Measurements from ENCODE around the gene POU5F1. TPM values are rescaled to one million over a fixed set of nuclear protein-coding genes. Genes with fewer than 3 reads are reported as not detected.
A peak's percentile ranks its signal among the peaks of the same experiment; 100 is the strongest.

The POU5F1 gene
- total and polyA plus RNA-seq, 2 donors from 2014 or later = 7.9 to 19.9 TPM

- no peak for DNase-seq
- TF ChIP-seq CTCF (IDR thresholded peaks at IDR 0.05; ENCODE audit: borderline replicate concordance, extremely low read depth, insufficient read depth) = no peak
- peaks cover 0 to 4% (median 0%) of the 10 kb centered on the region in 3 donors for H3K36me3 ChIP-seq (ENCODE audit: control insufficient read depth in 2 of 3, insufficient read depth in 3 of 3, low read length in 3 of 3)
- no peaks in the 10 kb centered on the region for H3K9me3 ChIP-seq (ENCODE audit: control insufficient read depth in 2 of 3, insufficient read depth in 1 of 3, low read length in 3 of 3)
- H3K9ac ChIP-seq (ENCODE audit: low read length in 3 of 3) = no peak overlapping the region
- H3K4me1 ChIP-seq (ENCODE audit: control insufficient read depth in 2 of 3, insufficient read depth in 2 of 3, low read depth in 1 of 3, low read length in 3 of 3) = peaks cover 0 to 21% (median 0%) of the 10 kb centered on the region in 3 donors
- peak overlapping the region in 1 of 2 donors; percentile 30 for H3K27ac ChIP-seq (ENCODE audit: low read depth in 2 of 2, low read length in 2 of 2)
- intact Hi-C loops (cut with DNase I) = no loop called here
- no peak for FAIRE-seq
- H3K27me3 ChIP-seq (ENCODE audit: control insufficient read depth, insufficient read depth, low read length) = no peaks in the 10 kb centered on the region
- H3K4me3 ChIP-seq (ENCODE audit: low read length in 3 of 3) = peak overlapping the region in 1 of 3 donors; percentile 9
These were observed 7.9 kb upstream of the POU5F1 start for GRCh38 chr6:31178143-31179041.

- no peaks in the 10 kb centered on the region for H3K27me3 ChIP-seq (ENCODE audit: control insufficient read depth, insufficient read depth, low read length)
- FAIRE-seq (no peak), DNase-seq (peak in 1 of 5 donors; percentile 16)
- H3K4me3 ChIP-seq (ENCODE audit: low read length in 3 of 3) = no peak overlapping the region
- peaks cover 0 to 4% (median 0%) of the 10 kb centered on the region in 3 donors for H3K36me3 ChIP-seq (ENCODE audit: control insufficient read depth in 2 of 3, insufficient read depth in 3 of 3, low read length in 3 of 3)
- TF ChIP-seq CTCF (IDR thresholded peaks at IDR 0.05; ENCODE audit: borderline replicate concordance, extremely low read depth, insufficient read depth) = no peak
- H3K9me3 ChIP-seq (ENCODE audit: control insufficient read depth in 2 of 3, insufficient read depth in 1 of 3, low read length in 3 of 3) = no peaks in the 10 kb centered on the region
- no peak overlapping the region for H3K27ac ChIP-seq (ENCODE audit: low read depth in 2 of 2, low read length in 2 of 2)
- H3K4me1 ChIP-seq (ENCODE audit: control insufficient read depth in 2 of 3, insufficient read depth in 2 of 3, low read depth in 1 of 3, low read length in 3 of 3) = peaks cover 0 to 24% (median 0%) of the 10 kb centered on the region in 3 donors
- intact Hi-C loops (cut with DNase I) = no loop called here
- H3K9ac ChIP-seq (ENCODE audit: low read length in 3 of 3) = no peak overlapping the region
These were observed 5.5 kb upstream of the POU5F1 start for GRCh38 chr6:31175971-31176370.

DNA sequence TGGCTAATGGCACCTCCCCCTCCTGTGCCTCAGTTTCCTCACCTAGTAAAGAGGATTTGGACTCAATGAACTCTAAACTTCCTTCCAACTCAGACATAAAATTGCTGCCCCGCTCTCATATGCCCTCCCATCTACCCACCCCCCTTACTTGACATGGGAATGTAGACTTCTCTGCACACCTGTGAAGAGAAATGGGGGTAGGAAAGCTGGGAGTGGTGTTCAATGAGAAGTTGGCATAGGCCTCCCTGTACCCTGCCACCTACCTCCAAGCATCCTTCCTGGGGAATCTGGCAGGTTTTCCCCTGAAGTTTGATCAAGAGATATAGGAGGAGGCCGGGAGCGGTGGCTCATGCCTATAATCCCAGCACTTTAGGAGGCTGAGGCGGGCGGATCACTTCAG lies 3.9 kb upstream of the POU5F1 start:
- H3K27ac ChIP-seq (ENCODE audit: low read depth in 2 of 2, low read length in 2 of 2) = no peak overlapping the region
- no peaks in the 10 kb centered on the region for H3K27me3 ChIP-seq (ENCODE audit: control insufficient read depth, insufficient read depth, low read length)
- intact Hi-C loops (cut with DNase I) = no loop called here
- H3K4me3 ChIP-seq (ENCODE audit: low read length in 3 of 3) = no peak overlapping the region
- no peak for DNase-seq
- TF ChIP-seq CTCF (IDR thresholded peaks at IDR 0.05; ENCODE audit: borderline replicate concordance, extremely low read depth, insufficient read depth) = no peak
- no peaks in the 10 kb centered on the region for H3K9me3 ChIP-seq (ENCODE audit: control insufficient read depth in 2 of 3, insufficient read depth in 1 of 3, low read length in 3 of 3)
- no peak for FAIRE-seq
- H3K9ac ChIP-seq (ENCODE audit: low read length in 3 of 3) = no peak overlapping the region
- peaks cover 0 to 25% (median 0%) of the 10 kb centered on the region in 3 donors for H3K4me1 ChIP-seq (ENCODE audit: control insufficient read depth in 2 of 3, insufficient read depth in 2 of 3, low read depth in 1 of 3, low read length in 3 of 3)
- H3K36me3 ChIP-seq (ENCODE audit: control insufficient read depth in 2 of 3, insufficient read depth in 3 of 3, low read length in 3 of 3) = peaks cover 0 to 2% (median 0%) of the 10 kb centered on the region in 3 donors

Data from kidney (tissue), 14 donors.